Measurements from ENCODE around the gene PDGFC. TPM values are rescaled to one million over a fixed set of nuclear protein-coding genes. Genes with fewer than 3 reads are reported as not detected.
A peak's percentile ranks its signal among the peaks of the same experiment; 100 is the strongest.

The PDGFC gene
- total and polyA plus RNA-seq, 2 of the 13 experiments (the other 11 are each of a cell fraction or from before 2014, with no cell fraction given): 4.6 to 9.1 TPM

GRCh38 chr4:156931267-156931666 is 40.3 kb downstream of the PDGFC start (continued):
- TF ChIP-seq, protein P1, sequence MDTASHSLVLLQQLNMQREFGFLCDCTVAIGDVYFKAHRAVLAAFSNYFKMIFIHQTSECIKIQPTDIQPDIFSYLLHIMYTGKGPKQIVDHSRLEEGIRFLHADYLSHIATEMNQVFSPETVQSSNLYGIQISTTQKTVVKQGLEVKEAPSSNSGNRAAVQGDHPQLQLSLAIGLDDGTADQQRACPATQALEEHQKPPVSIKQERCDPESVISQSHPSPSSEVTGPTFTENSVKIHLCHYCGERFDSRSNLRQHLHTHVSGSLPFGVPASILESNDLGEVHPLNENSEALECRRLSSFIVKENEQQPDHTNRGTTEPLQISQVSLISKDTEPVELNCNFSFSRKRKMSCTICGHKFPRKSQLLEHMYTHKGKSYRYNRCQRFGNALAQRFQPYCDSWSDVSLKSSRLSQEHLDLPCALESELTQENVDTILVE (CRISPR knock-in tag; IDR thresholded peaks at IDR 0.05): no peak
- TF ChIP-seq TEF (CRISPR knock-in tag; IDR thresholded peaks at IDR 0.05): no peak
- no peak for TF ChIP-seq NFE2 (CRISPR knock-in tag; IDR thresholded peaks at IDR 0.05)
- no peak for TF ChIP-seq RERE (CRISPR knock-in tag; IDR thresholded peaks at IDR 0.05; ENCODE audit: low read depth)
- TF ChIP-seq SAFB2 (CRISPR knock-in tag; IDR thresholded peaks at IDR 0.05; ENCODE audit: borderline replicate concordance, low read depth): no peak
- TF ChIP-seq ZNF646 (CRISPR knock-in tag; IDR thresholded peaks at IDR 0.05): no peak
- TF ChIP-seq TBL1XR1 (IDR thresholded peaks at IDR 0.05; ENCODE audit: borderline replicate concordance, low read length, partially characterized antibody): no peak
- no peak for TF ChIP-seq ZBED4 (CRISPR knock-in tag; IDR thresholded peaks at IDR 0.05; ENCODE audit: borderline replicate concordance)
- TF ChIP-seq GABPB1 (CRISPR knock-in tag; IDR thresholded peaks at IDR 0.05): no peak
- no peak for TF ChIP-seq SIN3A (IDR thresholded peaks at IDR 0.05; ENCODE audit: borderline replicate concordance, low read depth, low read length)
- TF ChIP-seq POGZ (CRISPR knock-in tag; IDR thresholded peaks at IDR 0.05): 0 out of 2 replicates have a peak, but pooled peaks have one; percentile 36
- TF ChIP-seq PHB2 (IDR thresholded peaks at IDR 0.05; ENCODE audit: partially characterized antibody): no peak

Data from HepG2 (cell line).